Panc1 (cell line): ENCODE data around the gene RASGEF1B.

Experiments used
- TF ChIP-seq, protein P1 (sequence below): fragments of 450-650 bp; IDR thresholded peaks from 2 replicates; pipeline ENCODE4 v1.5.1; 2017; ENCODE audit warnings: mild to moderate bottlenecking
- TF ChIP-seq, protein P2 (sequence below), 2 experiments: IDR thresholded peaks; 2 replicates each; pipeline ENCODE4 v1.6.1; 2011 to 2012; ENCODE audit warnings: low read depth in 2 of 2, control low read depth in 1 of 2, low read length in 1 of 2, mild to moderate bottlenecking in 1 of 2, moderate library complexity in 1 of 2; ENCODE audit not compliant: insufficient read depth in 1 of 2

- TF ChIP-seq, protein P1, sequence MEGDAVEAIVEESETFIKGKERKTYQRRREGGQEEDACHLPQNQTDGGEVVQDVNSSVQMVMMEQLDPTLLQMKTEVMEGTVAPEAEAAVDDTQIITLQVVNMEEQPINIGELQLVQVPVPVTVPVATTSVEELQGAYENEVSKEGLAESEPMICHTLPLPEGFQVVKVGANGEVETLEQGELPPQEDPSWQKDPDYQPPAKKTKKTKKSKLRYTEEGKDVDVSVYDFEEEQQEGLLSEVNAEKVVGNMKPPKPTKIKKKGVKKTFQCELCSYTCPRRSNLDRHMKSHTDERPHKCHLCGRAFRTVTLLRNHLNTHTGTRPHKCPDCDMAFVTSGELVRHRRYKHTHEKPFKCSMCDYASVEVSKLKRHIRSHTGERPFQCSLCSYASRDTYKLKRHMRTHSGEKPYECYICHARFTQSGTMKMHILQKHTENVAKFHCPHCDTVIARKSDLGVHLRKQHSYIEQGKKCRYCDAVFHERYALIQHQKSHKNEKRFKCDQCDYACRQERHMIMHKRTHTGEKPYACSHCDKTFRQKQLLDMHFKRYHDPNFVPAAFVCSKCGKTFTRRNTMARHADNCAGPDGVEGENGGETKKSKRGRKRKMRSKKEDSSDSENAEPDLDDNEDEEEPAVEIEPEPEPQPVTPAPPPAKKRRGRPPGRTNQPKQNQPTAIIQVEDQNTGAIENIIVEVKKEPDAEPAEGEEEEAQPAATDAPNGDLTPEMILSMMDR, result no peak
- TF ChIP-seq, protein P2, sequence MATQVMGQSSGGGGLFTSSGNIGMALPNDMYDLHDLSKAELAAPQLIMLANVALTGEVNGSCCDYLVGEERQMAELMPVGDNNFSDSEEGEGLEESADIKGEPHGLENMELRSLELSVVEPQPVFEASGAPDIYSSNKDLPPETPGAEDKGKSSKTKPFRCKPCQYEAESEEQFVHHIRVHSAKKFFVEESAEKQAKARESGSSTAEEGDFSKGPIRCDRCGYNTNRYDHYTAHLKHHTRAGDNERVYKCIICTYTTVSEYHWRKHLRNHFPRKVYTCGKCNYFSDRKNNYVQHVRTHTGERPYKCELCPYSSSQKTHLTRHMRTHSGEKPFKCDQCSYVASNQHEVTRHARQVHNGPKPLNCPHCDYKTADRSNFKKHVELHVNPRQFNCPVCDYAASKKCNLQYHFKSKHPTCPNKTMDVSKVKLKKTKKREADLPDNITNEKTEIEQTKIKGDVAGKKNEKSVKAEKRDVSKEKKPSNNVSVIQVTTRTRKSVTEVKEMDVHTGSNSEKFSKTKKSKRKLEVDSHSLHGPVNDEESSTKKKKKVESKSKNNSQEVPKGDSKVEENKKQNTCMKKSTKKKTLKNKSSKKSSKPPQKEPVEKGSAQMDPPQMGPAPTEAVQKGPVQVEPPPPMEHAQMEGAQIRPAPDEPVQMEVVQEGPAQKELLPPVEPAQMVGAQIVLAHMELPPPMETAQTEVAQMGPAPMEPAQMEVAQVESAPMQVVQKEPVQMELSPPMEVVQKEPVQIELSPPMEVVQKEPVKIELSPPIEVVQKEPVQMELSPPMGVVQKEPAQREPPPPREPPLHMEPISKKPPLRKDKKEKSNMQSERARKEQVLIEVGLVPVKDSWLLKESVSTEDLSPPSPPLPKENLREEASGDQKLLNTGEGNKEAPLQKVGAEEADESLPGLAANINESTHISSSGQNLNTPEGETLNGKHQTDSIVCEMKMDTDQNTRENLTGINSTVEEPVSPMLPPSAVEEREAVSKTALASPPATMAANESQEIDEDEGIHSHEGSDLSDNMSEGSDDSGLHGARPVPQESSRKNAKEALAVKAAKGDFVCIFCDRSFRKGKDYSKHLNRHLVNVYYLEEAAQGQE (IDR thresholded peaks at IDR 0.05; ENCODE audit: insufficient read depth in 1 of 2, low read depth in 2 of 2, low read length in 1 of 2), result no peak
Measured at GRCh38 chr4:81429031-81429430, 42.7 kb downstream of the RASGEF1B start.
